GM12872 (cell line): Measurements from ENCODE around the gene FHIT.

ENCODE experiments used
- TF ChIP-seq, protein P1 (sequence below): IDR thresholded peaks from 3 replicates; pipeline ENCODE4 v1.5.1; 2011; ENCODE audit warnings: low read depth, mild to moderate bottlenecking, low read length, moderate library complexity; ENCODE audit not compliant: insufficient read depth

FHIT gene

DNA sequence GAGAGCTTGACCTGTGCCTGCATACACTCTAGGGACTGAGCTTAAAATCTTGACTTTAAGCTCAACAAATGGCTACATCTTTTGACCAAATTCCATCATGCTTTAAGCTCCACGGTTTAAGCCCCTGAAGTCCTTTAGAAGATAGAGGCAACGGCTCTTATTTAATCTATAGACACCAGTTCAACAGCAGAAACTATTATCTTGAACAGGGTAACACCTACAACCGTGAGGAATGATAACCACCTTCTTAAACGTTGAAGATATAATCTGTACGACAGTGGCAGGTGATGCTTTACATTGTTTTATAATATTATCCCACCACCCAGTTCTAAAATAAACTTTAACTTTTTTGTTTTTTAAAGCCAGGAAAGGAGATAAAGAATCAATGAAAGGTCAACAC, 1007.8 kb downstream of the FHIT start:
- TF ChIP-seq, protein P1, sequence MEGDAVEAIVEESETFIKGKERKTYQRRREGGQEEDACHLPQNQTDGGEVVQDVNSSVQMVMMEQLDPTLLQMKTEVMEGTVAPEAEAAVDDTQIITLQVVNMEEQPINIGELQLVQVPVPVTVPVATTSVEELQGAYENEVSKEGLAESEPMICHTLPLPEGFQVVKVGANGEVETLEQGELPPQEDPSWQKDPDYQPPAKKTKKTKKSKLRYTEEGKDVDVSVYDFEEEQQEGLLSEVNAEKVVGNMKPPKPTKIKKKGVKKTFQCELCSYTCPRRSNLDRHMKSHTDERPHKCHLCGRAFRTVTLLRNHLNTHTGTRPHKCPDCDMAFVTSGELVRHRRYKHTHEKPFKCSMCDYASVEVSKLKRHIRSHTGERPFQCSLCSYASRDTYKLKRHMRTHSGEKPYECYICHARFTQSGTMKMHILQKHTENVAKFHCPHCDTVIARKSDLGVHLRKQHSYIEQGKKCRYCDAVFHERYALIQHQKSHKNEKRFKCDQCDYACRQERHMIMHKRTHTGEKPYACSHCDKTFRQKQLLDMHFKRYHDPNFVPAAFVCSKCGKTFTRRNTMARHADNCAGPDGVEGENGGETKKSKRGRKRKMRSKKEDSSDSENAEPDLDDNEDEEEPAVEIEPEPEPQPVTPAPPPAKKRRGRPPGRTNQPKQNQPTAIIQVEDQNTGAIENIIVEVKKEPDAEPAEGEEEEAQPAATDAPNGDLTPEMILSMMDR, result no peak

GRCh38 chr3:60240492-60240891, 1010.8 kb downstream of the FHIT start:
- TF ChIP-seq, protein P1, result no peak

GRCh38 chr3:60238550-60238949, 1012.7 kb downstream of the FHIT start:
- TF ChIP-seq, protein P1, result no peak

- TF ChIP-seq, protein P1, result no peak
Measured at GRCh38 chr3:60229502-60229901, 1021.8 kb downstream of the FHIT start.

- TF ChIP-seq, protein P1, result no peak
Measured at GRCh38 chr3:60228823-60229222, 1022.4 kb downstream of the FHIT start.

DNA sequence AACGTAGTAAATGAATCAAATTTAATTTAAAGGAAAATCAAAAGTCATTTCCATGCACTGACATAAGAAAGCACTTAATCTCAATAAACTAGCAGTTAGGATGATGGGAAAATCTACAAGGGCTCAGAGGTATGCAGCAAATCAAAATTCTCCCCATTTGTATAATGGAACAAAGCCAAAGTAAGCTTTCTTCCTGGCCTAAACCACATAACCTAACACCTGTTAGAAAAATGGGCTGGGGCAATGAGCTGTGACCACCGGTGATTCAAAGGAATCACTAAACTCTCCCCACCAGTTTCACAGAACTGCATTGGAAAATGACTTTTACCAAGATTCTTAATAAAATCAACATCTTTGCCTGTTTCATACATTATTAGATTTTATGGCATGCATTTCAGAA, 1024.3 kb downstream of the FHIT start:
- TF ChIP-seq, protein P1, result no peak

DNA sequence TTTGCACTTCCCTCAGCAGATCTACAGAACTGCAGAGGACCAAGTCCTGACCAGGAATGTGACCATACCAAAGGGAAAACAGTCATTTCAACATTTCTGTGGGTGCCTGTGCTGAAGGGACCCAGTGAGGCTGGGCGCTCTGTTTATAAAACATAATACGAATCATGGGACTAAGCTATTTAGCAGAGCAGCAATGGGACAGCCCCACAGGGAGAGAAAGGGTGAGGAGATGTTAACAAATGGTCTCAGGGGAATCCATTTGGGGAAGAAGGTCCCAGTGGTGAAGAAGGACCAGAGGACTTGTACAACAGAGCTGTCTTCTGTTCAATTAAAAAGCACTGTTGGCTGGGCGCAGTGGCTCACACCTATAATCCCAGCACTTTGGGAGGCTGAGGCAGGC, 1025.4 kb downstream of the FHIT start:
- TF ChIP-seq, protein P1, result no peak

DNA sequence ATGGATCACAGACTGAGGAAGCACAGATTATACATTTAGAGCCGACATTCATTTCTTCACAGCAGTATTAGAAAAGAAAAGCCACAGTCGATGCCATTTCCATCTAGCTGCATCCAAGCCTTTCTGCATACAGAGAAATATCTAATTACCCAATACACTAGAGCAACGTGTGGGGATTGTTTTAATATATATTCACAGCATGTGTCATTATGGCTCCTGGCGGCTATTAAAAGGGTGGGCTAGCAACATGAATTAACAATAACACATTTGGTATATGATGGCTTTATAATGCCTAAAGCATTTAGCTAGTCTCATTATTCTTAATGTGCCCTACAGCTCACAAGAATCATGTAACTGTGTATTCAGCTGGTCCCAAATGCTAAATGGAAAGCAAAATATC, 1030.5 kb downstream of the FHIT start:
- TF ChIP-seq, protein P1, result no peak
